GM13976 (cell line): ENCODE data around the gene UROC1.

Source experiments
- DNase-seq: peaks from one replicate; pipeline ENCODE4 v3.0.0; 2012; ENCODE audit warnings: low spot score
- CTCF ChIP-seq: IDR thresholded peaks from 2 replicates; pipeline ENCODE4 v1.5.1; 2012; ENCODE audit warnings: borderline replicate concordance, mild to moderate bottlenecking; ENCODE audit not compliant: insufficient read depth; ENCODE audit errors: extremely low read depth, missing control alignments, control extremely low read depth
- in situ Hi-C: fragments of 300-500 bp; cut with MboI; formaldehyde crosslinking; loops from one replicate; pipeline ENCODE4 v1.12.0; 2022; ENCODE audit warnings: low sequenced_read_pairs, mixed read lengths, inconsistent platforms; ENCODE audit not compliant: unreplicated experiment

Gene UROC1

DNA sequence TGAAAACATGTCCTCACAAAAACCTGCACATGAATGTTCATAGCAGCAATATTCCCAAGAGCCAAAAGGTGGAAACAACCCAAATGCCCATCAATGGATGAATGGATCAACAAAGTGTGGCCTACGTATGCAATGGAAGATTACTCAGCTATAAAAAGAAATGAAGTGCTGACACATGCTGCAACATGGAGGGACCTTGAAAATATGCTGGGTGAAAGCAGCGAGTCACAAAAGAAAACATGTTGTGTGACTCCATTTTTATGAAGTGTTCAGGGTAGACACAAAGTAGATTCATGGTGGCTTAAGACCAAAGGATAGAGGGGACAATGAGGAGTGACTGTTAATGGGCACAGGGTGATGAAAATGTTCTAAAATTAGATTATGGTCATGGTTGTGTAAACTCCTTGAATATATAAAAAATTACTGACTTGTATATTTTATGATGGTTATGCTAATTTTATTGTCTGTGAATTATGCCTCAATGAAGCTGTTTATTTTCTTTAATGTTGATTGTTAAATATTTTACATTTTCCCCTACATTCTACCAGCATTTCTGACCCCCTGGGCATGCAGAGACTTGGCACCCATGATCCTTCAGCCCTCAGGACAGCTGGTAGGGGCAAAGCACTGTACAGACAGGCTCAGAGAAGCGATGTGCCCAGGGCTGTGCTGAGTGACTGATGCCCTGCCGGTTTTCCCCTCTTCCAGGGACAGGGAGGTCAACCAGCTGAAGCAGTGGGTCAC, 85.0 kb downstream of the UROC1 start:
- no peak for TF ChIP-seq CTCF
- no peak for DNase-seq
- in situ Hi-C loops, result no loop called here
